Trophoblast cell (in vitro differentiated cells and primary cell): ENCODE results near the gene STING1.

Experiments used
- DNase-seq, 2 donors: peaks; one replicate each; pipeline ENCODE4 v3.0.0-alpha.2; 2016
- H2AFZ ChIP-seq: 2 replicates; pipeline ENCODE4 v1.6.1; 2013; ENCODE audit warnings: low read length, moderate library complexity, mild to moderate bottlenecking; ENCODE audit not compliant: insufficient read depth, poor library complexity
- H2AK5ac ChIP-seq: 2 replicates; pipeline ENCODE4 v1.6.1; 2013; ENCODE audit warnings: mild to moderate bottlenecking, low read length
- H2BK120ac ChIP-seq: 2 replicates; pipeline ENCODE4 v1.6.1; 2013; ENCODE audit warnings: low read length, mild to moderate bottlenecking, moderate library complexity; ENCODE audit not compliant: insufficient read depth, poor library complexity
- H2BK12ac ChIP-seq: 2 replicates; pipeline ENCODE4 v1.6.1; 2013; ENCODE audit warnings: mild to moderate bottlenecking, low read length, moderate library complexity
- H2BK5ac ChIP-seq: 2 replicates; pipeline ENCODE4 v1.6.1; 2013; ENCODE audit warnings: low read length, low read depth, moderate library complexity, mild to moderate bottlenecking; ENCODE audit not compliant: poor library complexity
- H3K14ac ChIP-seq: 2 replicates; pipeline ENCODE4 v1.6.1; 2013; ENCODE audit warnings: mild to moderate bottlenecking, low read length
- H3K18ac ChIP-seq: 2 replicates; pipeline ENCODE4 v1.6.1; 2013; ENCODE audit warnings: mild to moderate bottlenecking, low read length
- H3K23ac ChIP-seq: 2 replicates; pipeline ENCODE4 v1.6.1; 2013; ENCODE audit warnings: low read length
- H3K27ac ChIP-seq: 2 replicates; pipeline ENCODE4 v1.5.1; 2013; ENCODE audit warnings: low read depth, mild to moderate bottlenecking, inconsistent platforms, low read length, moderate library complexity
- H3K27me3 ChIP-seq: 2 replicates; pipeline ENCODE4 v1.6.1; 2013; ENCODE audit warnings: inconsistent platforms, mild to moderate bottlenecking, low read length, moderate library complexity; ENCODE audit not compliant: insufficient read depth
- H3K36me3 ChIP-seq, 2 experiments: 1 replicate in 1 of 2; 2 replicates in 1 of 2; pipeline ENCODE4 v1.6.1; 2013; ENCODE audit warnings: low read length in 2 of 2, mild to moderate bottlenecking in 2 of 2, moderate library complexity in 1 of 2; ENCODE audit not compliant: insufficient read depth in 2 of 2, control insufficient read depth in 1 of 2
- H3K4ac ChIP-seq: 2 replicates; pipeline ENCODE4 v1.6.1; 2013; ENCODE audit warnings: low read depth, mild to moderate bottlenecking, low read length, moderate library complexity
- H3K4me1 ChIP-seq, 2 experiments: 1 replicate in 1 of 2; 2 replicates in 1 of 2; pipeline ENCODE4 v1.6.1; 2013; ENCODE audit warnings: low read length in 2 of 2, mild to moderate bottlenecking in 2 of 2, moderate library complexity in 1 of 2; ENCODE audit not compliant: insufficient read depth in 2 of 2, control insufficient read depth in 1 of 2
- H3K4me2 ChIP-seq: 2 replicates; pipeline ENCODE4 v1.6.1; 2013; ENCODE audit warnings: inconsistent platforms, mild to moderate bottlenecking, low read length, moderate library complexity
- H3K4me3 ChIP-seq: 2 replicates; pipeline ENCODE4 v1.5.1; 2013; ENCODE audit warnings: mild to moderate bottlenecking, low read depth, low read length, inconsistent platforms
- H3K79me1 ChIP-seq: one replicate; pipeline ENCODE4 v1.6.1; 2013; ENCODE audit warnings: low read length
- H3K79me2 ChIP-seq: 2 replicates; pipeline ENCODE4 v1.6.1; 2013; ENCODE audit warnings: low read length, mild to moderate bottlenecking; ENCODE audit not compliant: control insufficient read depth, insufficient read depth, poor library complexity
- H3K9ac ChIP-seq: 2 replicates; pipeline ENCODE4 v1.6.1; 2013; ENCODE audit warnings: mild to moderate bottlenecking, low read length
- H3K9me3 ChIP-seq: 2 replicates; pipeline ENCODE4 v1.6.1; 2013; ENCODE audit warnings: low read depth, mild to moderate bottlenecking, control low read depth, inconsistent platforms, low read length; ENCODE audit not compliant: insufficient read depth
- H4K12ac ChIP-seq: 2 replicates; pipeline ENCODE4 v1.6.1; 2013; ENCODE audit warnings: low read depth, mild to moderate bottlenecking, low read length, moderate library complexity
- H4K8ac ChIP-seq: 2 replicates; pipeline ENCODE4 v1.6.1; 2013; ENCODE audit warnings: low read depth, mild to moderate bottlenecking, low read length, moderate library complexity
- H4K91ac ChIP-seq: one replicate; pipeline ENCODE4 v1.6.1; 2013; ENCODE audit warnings: low read depth, mild to moderate bottlenecking, low read length, moderate library complexity
- WGBS: extraction: QIAGEN DNeasy Blood & Tissue Kit; methylation state at CpG from one replicate; pipeline ENCODE4 v1.1.7; 2013; ENCODE audit warnings: missing lambda C conversion rate; ENCODE audit not compliant: insufficient read length, insufficient coverage; ENCODE audit errors: extremely low coverage; 5-methylcytosine and 5-hydroxymethylcytosine counted together

The STING1 gene

DNA sequence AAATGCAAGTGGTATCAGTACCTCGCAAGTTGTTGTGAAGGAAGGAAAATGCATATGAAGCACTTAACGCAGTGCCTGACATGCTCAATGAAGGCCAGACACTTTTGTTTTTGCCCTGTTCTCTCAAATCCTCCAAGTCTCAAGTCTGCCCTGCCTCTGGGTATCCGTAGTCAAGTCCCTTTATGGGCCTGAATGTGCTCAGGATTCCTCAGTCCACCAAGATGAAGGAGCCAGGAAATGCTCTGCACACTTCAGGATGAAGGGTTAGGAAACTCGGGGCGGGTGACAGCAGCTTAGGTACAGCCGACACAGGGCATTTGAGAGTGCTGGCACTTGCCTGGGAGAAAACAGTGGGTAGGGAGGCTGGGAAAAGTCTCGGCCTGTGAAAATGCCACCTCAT, 21.4 kb downstream of the STING1 start:
- H3K23ac ChIP-seq: no peak overlapping the region
- H2AFZ ChIP-seq: no peak overlapping the region
- no peak overlapping the region for H3K18ac ChIP-seq
- no peak overlapping the region for H4K91ac ChIP-seq
- no peaks in the 10 kb centered on the region for H3K79me2 ChIP-seq
- no peak for DNase-seq
- no peak overlapping the region for H3K9ac ChIP-seq
- H3K4ac ChIP-seq: no peak overlapping the region
- no peaks in the 10 kb centered on the region for H3K36me3 ChIP-seq
- no peak overlapping the region for H4K8ac ChIP-seq
- no peaks in the 10 kb centered on the region for H3K27me3 ChIP-seq
- no peak overlapping the region for H3K14ac ChIP-seq
- no peak overlapping the region for H3K4me3 ChIP-seq
- H2BK120ac ChIP-seq: no peak overlapping the region
- no peak overlapping the region for H2BK12ac ChIP-seq
- H2AK5ac ChIP-seq: no peak overlapping the region
- no peak overlapping the region for H3K4me2 ChIP-seq
- H3K9me3 ChIP-seq: no peaks in the 10 kb centered on the region
- H2BK5ac ChIP-seq: no peak overlapping the region
- H3K4me1 ChIP-seq: peaks cover 4 to 5% of the 10 kb centered on the region in 2 experiments
- WGBS: no CpG with 5 or more reads among the region's 7 CpGs
- H3K79me1 ChIP-seq: no peaks in the 10 kb centered on the region
- no peak overlapping the region for H4K12ac ChIP-seq
- no peak overlapping the region for H3K27ac ChIP-seq

GRCh38 chr5:139460455-139460854, 22.1 kb downstream of the STING1 start:
- Histone ChIP-seq H3K79me2 (no peaks in the 10 kb centered on the region), H2AFZ (no peak overlapping the region), H3K4ac (no peak overlapping the region), H3K14ac (no peak overlapping the region), H4K91ac (no peak overlapping the region), H3K18ac (no peak overlapping the region), H3K36me3 (no peaks in the 10 kb centered on the region), H2BK12ac (no peak overlapping the region), H4K8ac (no peak overlapping the region), H2BK5ac (no peak overlapping the region), H3K27me3 (no peaks in the 10 kb centered on the region), H2AK5ac (no peak overlapping the region), H3K9ac (no peak overlapping the region), H3K9me3 (no peaks in the 10 kb centered on the region), H3K27ac (no peak overlapping the region), H2BK120ac (no peak overlapping the region), H3K4me1 (peaks cover 4 to 5% of the 10 kb centered on the region in 2 experiments), H3K23ac (no peak overlapping the region), H3K4me3 (no peak overlapping the region), H3K79me1 (no peaks in the 10 kb centered on the region), H4K12ac (no peak overlapping the region), H3K4me2 (no peak overlapping the region)
- DNase-seq: no peak
- WGBS: no CpG with 5 or more reads among the region's 1 CpG

DNA sequence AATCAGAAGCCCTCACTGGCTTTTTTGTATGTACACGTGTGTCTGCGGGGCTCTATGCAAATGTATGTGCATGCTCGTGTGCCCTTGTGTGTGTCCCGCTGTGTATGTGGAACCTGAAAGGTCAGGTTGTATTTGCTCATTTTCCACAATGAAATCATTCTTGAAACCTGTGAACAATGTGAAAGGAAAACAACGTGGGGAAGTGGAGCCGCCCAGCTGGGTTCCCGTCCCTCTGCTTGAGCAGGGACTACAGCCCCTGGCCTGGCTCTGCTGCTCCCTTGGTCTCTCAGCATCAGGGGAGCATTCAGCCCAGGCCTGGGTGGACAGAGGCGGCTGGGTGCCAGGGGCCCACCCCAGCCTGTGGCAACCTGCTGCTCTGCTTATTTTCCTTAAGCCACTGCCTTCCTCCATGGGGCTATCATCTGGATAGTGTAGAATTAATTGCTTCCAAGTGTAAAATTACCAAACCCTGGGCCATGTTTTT, 23.1 kb downstream of the STING1 start:
- Histone ChIP-seq H3K9ac (no peak overlapping the region), H4K12ac (no peak overlapping the region), H3K79me2 (no peaks in the 10 kb centered on the region), H2BK120ac (no peak overlapping the region), H3K14ac (no peak overlapping the region), H3K4ac (no peak overlapping the region), H4K8ac (no peak overlapping the region), H2BK12ac (no peak overlapping the region), H3K27me3 (no peaks in the 10 kb centered on the region), H3K4me3 (no peak overlapping the region), H2BK5ac (no peak overlapping the region), H3K4me1 (peaks cover 4 to 5% of the 10 kb centered on the region in 2 experiments), H2AK5ac (no peak overlapping the region), H3K36me3 (no peaks in the 10 kb centered on the region), H3K23ac (no peak overlapping the region), H3K18ac (no peak overlapping the region), H4K91ac (no peak overlapping the region), H3K4me2 (no peak overlapping the region), H3K79me1 (no peaks in the 10 kb centered on the region), H3K27ac (no peak overlapping the region), H3K9me3 (no peaks in the 10 kb centered on the region), H2AFZ (no peak overlapping the region)
- no peak for DNase-seq
- no CpG with 5 or more reads among the region's 8 CpGs for WGBS

GRCh38 chr5:139458580-139459407, 23.8 kb downstream of the STING1 start:
- Histone ChIP-seq H3K36me3 (no peaks in the 10 kb centered on the region), H3K9me3 (peaks cover 6% of the 10 kb centered on the region), H2AK5ac (no peak overlapping the region), H3K79me1 (no peaks in the 10 kb centered on the region), H3K23ac (no peak overlapping the region), H3K4ac (no peak overlapping the region), H2AFZ (no peak overlapping the region), H2BK12ac (no peak overlapping the region), H4K91ac (no peak overlapping the region), H3K4me1 (peaks cover 4 to 5% of the 10 kb centered on the region in 2 experiments), H4K8ac (no peak overlapping the region), H4K12ac (no peak overlapping the region), H3K27me3 (no peaks in the 10 kb centered on the region), H3K18ac (no peak overlapping the region), H3K9ac (no peak overlapping the region), H2BK120ac (no peak overlapping the region), H3K14ac (no peak overlapping the region), H3K27ac (no peak overlapping the region), H3K4me3 (no peak overlapping the region), H2BK5ac (no peak overlapping the region), H3K79me2 (no peaks in the 10 kb centered on the region), H3K4me2 (no peak overlapping the region)
- no CpG with 5 or more reads among the region's 8 CpGs for WGBS
- DNase-seq: no peak
